Mesendoderm (in vitro differentiated cells): ENCODE results near the gene REPIN1.

ENCODE experiments used
- DNase-seq: peaks from one replicate; pipeline ENCODE4 v3.0.0; 2013
- H2AK5ac ChIP-seq: 2 replicates; pipeline ENCODE4 v1.6.1; 2013; ENCODE audit warnings: low read length, inconsistent platforms
- H2BK120ac ChIP-seq: 2 replicates; pipeline ENCODE4 v1.6.1; 2013; ENCODE audit warnings: low read depth, mild to moderate bottlenecking, low read length, moderate library complexity, mixed read lengths
- H2BK15ac ChIP-seq: replicated peaks from 2 replicates; pipeline ENCODE4 v1.6.1; 2013; ENCODE audit warnings: low read depth, mild to moderate bottlenecking, moderate library complexity
- H2BK5ac ChIP-seq: 2 replicates; pipeline ENCODE4 v1.6.1; 2013; ENCODE audit warnings: low read length, inconsistent platforms
- H3K18ac ChIP-seq: 2 replicates; pipeline ENCODE4 v1.6.1; 2013; ENCODE audit warnings: mild to moderate bottlenecking, low read length, mixed read lengths
- H3K23ac ChIP-seq: one replicate; pipeline ENCODE4 v1.6.1; 2013; ENCODE audit warnings: low read length
- H3K27ac ChIP-seq: 2 replicates; pipeline ENCODE4 v1.5.1; 2013; ENCODE audit warnings: low read depth, mild to moderate bottlenecking, inconsistent platforms, low read length, moderate library complexity
- H3K27me3 ChIP-seq: 2 replicates; pipeline ENCODE4 v1.6.1; 2013; ENCODE audit warnings: low read length, control low read depth, mild to moderate bottlenecking, inconsistent platforms; ENCODE audit not compliant: insufficient read depth, poor library complexity
- H3K36me3 ChIP-seq: 2 replicates; pipeline ENCODE4 v1.6.1; 2013; ENCODE audit warnings: low read length, inconsistent platforms; ENCODE audit not compliant: control insufficient read depth, insufficient read depth
- H3K4ac ChIP-seq: one replicate; pipeline ENCODE4 v1.6.1; 2013; ENCODE audit warnings: low read depth, mild to moderate bottlenecking, low read length, moderate library complexity
- H3K4me1 ChIP-seq: 2 replicates; pipeline ENCODE4 v1.6.1; 2013; ENCODE audit warnings: low read depth, low read length, inconsistent platforms; ENCODE audit not compliant: control insufficient read depth
- H3K4me2 ChIP-seq: 2 replicates; pipeline ENCODE4 v1.6.1; 2013; ENCODE audit warnings: low read length
- H3K4me3 ChIP-seq: 2 replicates; pipeline ENCODE4 v1.5.1; 2013; ENCODE audit warnings: mild to moderate bottlenecking, low read length
- H3K56ac ChIP-seq: one replicate; pipeline ENCODE4 v1.6.1; 2013; ENCODE audit warnings: low read length
- H3K79me1 ChIP-seq: 2 replicates; pipeline ENCODE4 v1.6.1; 2013; ENCODE audit warnings: low read length, inconsistent platforms
- H3K79me2 ChIP-seq: 2 replicates; pipeline ENCODE4 v1.6.1; 2013; ENCODE audit warnings: mild to moderate bottlenecking, low read length; ENCODE audit not compliant: control insufficient read depth, insufficient read depth
- H3K9ac ChIP-seq: 2 replicates; pipeline ENCODE4 v1.6.1; 2013; ENCODE audit warnings: low read length, inconsistent platforms
- H4K5ac ChIP-seq: one replicate; pipeline ENCODE4 v1.6.1; 2013; ENCODE audit warnings: low read length
- H4K8ac ChIP-seq: one replicate; pipeline ENCODE4 v1.6.1; 2013; ENCODE audit warnings: low read depth, mild to moderate bottlenecking, control low read depth, low read length, moderate library complexity
- WGBS: extraction: QIAGEN DNeasy Blood & Tissue Kit; methylation state at CpG from one replicate; pipeline ENCODE4 v1.1.7; 2013; ENCODE audit warnings: low lambda C conversion rate, missing lambda C conversion rate; ENCODE audit not compliant: insufficient coverage; ENCODE audit errors: extremely low coverage; 5-methylcytosine and 5-hydroxymethylcytosine counted together

Gene REPIN1

GRCh38 chr7:150324373-150324961 lies 44.2 kb upstream of the REPIN1 start:
- H4K8ac ChIP-seq: no peak overlapping the region
- no peak overlapping the region for H3K27ac ChIP-seq
- no peak overlapping the region for H3K18ac ChIP-seq
- no peak overlapping the region for H3K4me2 ChIP-seq
- no peak overlapping the region for H3K4ac ChIP-seq
- H2BK5ac ChIP-seq: no peak overlapping the region
- H3K36me3 ChIP-seq: no peaks in the 10 kb centered on the region
- DNase-seq: no peak
- H3K4me1 ChIP-seq: peaks cover 2% of the 10 kb centered on the region
- H3K79me2 ChIP-seq: no peaks in the 10 kb centered on the region
- H2BK15ac ChIP-seq: no peak overlapping the region
- H3K27me3 ChIP-seq: no peaks in the 10 kb centered on the region
- H3K23ac ChIP-seq: no peak overlapping the region
- peak overlapping the region; percentile 76 for H3K56ac ChIP-seq
- H3K4me3 ChIP-seq: no peak overlapping the region
- H2AK5ac ChIP-seq: no peak overlapping the region
- no peaks in the 10 kb centered on the region for H3K79me1 ChIP-seq
- H2BK120ac ChIP-seq: no peak overlapping the region
- H4K5ac ChIP-seq: no peak overlapping the region
- no CpG with 5 or more reads among the region's 12 CpGs for WGBS
- H3K9ac ChIP-seq: no peak overlapping the region

GRCh38 chr7:150325110-150325611 lies 43.5 kb upstream of the REPIN1 start:
- WGBS: no CpG with 5 or more reads among the region's 10 CpGs
- no peak overlapping the region for H3K27ac ChIP-seq
- no peak overlapping the region for H3K4me3 ChIP-seq

GRCh38 chr7:150325901-150326300 lies 42.7 kb upstream of the REPIN1 start:
- H4K8ac ChIP-seq: no peak overlapping the region
- H3K4me2 ChIP-seq: no peak overlapping the region
- H3K79me2 ChIP-seq: no peaks in the 10 kb centered on the region
- no peak overlapping the region for H3K56ac ChIP-seq
- no CpG with 5 or more reads among the region's 6 CpGs for WGBS
- no peak overlapping the region for H4K5ac ChIP-seq
- H2BK5ac ChIP-seq: no peak overlapping the region
- H3K4me1 ChIP-seq: peaks cover 2% of the 10 kb centered on the region
- H3K18ac ChIP-seq: no peak overlapping the region
- no peak overlapping the region for H2BK120ac ChIP-seq
- no peak overlapping the region for H3K27ac ChIP-seq
- no peak overlapping the region for H3K4ac ChIP-seq
- DNase-seq: no peak
- H3K4me3 ChIP-seq: no peak overlapping the region
- no peak overlapping the region for H2BK15ac ChIP-seq
- H3K9ac ChIP-seq: no peak overlapping the region
- no peak overlapping the region for H3K23ac ChIP-seq
- H2AK5ac ChIP-seq: no peak overlapping the region
- no peaks in the 10 kb centered on the region for H3K36me3 ChIP-seq
- H3K79me1 ChIP-seq: no peaks in the 10 kb centered on the region
- H3K27me3 ChIP-seq: no peaks in the 10 kb centered on the region

More at GRCh38 chr7:150325110-150325611, 43.5 kb upstream of the REPIN1 start:
- H3K23ac ChIP-seq: no peak overlapping the region
- no peaks in the 10 kb centered on the region for H3K79me2 ChIP-seq
- H4K5ac ChIP-seq: no peak overlapping the region
- no peak for DNase-seq
- no peak overlapping the region for H2BK15ac ChIP-seq
- no peak overlapping the region for H3K18ac ChIP-seq
- no peak overlapping the region for H3K4me2 ChIP-seq
- H3K36me3 ChIP-seq: no peaks in the 10 kb centered on the region
- H3K27me3 ChIP-seq: no peaks in the 10 kb centered on the region
- no peak overlapping the region for H3K4ac ChIP-seq
- H3K56ac ChIP-seq: no peak overlapping the region
- H2BK120ac ChIP-seq: no peak overlapping the region
- H3K9ac ChIP-seq: no peak overlapping the region
- no peak overlapping the region for H2AK5ac ChIP-seq
- H4K8ac ChIP-seq: no peak overlapping the region
- H3K4me1 ChIP-seq: peaks cover 2% of the 10 kb centered on the region
- no peak overlapping the region for H2BK5ac ChIP-seq
- H3K79me1 ChIP-seq: no peaks in the 10 kb centered on the region

GRCh38 chr7:150326657-150327268 lies 41.9 kb upstream of the REPIN1 start:
- H3K36me3 ChIP-seq: no peaks in the 10 kb centered on the region
- H3K56ac ChIP-seq: no peak overlapping the region
- H3K27ac ChIP-seq: no peak overlapping the region
- H2BK15ac ChIP-seq: no peak overlapping the region
- H3K79me2 ChIP-seq: no peaks in the 10 kb centered on the region
- no peak overlapping the region for H3K9ac ChIP-seq
- no peak overlapping the region for H3K18ac ChIP-seq
- WGBS: no CpG with 5 or more reads among the region's 4 CpGs
- H3K79me1 ChIP-seq: no peaks in the 10 kb centered on the region
- H3K4me2 ChIP-seq: no peak overlapping the region
- H3K4me3 ChIP-seq: no peak overlapping the region
- H2AK5ac ChIP-seq: no peak overlapping the region
- no peak overlapping the region for H4K8ac ChIP-seq
- H2BK120ac ChIP-seq: no peak overlapping the region
- no peak overlapping the region for H4K5ac ChIP-seq
- peaks cover 2% of the 10 kb centered on the region for H3K4me1 ChIP-seq
- H3K4ac ChIP-seq: no peak overlapping the region
- no peak overlapping the region for H2BK5ac ChIP-seq
- H3K23ac ChIP-seq: no peak overlapping the region
- no peaks in the 10 kb centered on the region for H3K27me3 ChIP-seq
- no peak for DNase-seq

- Histone ChIP-seq H2AK5ac (no peak overlapping the region), H3K23ac (no peak overlapping the region), H2BK15ac (no peak overlapping the region), H3K4me1 (peaks cover 2% of the 10 kb centered on the region), H3K79me1 (no peaks in the 10 kb centered on the region), H3K4me2 (no peak overlapping the region), H2BK120ac (no peak overlapping the region), H4K5ac (no peak overlapping the region), H2BK5ac (no peak overlapping the region), H3K27me3 (no peaks in the 10 kb centered on the region), H4K8ac (no peak overlapping the region), H3K36me3 (no peaks in the 10 kb centered on the region), H3K9ac (no peak overlapping the region), H3K4me3 (no peak overlapping the region), H3K4ac (no peak overlapping the region), H3K27ac (no peak overlapping the region), H3K56ac (no peak overlapping the region), H3K18ac (no peak overlapping the region), H3K79me2 (no peaks in the 10 kb centered on the region)
- DNase-seq: no peak
- WGBS: no CpG with 5 or more reads among the region's 3 CpGs
Measured at GRCh38 chr7:150327308-150327707, 41.3 kb upstream of the REPIN1 start.
